K562 (cell line): ENCODE measurements around the gene TMEM170A. TPM values are rescaled to one million over a fixed set of nuclear protein-coding genes. Genes with fewer than 3 reads are reported as not detected.

Source experiments
- ATAC-seq: fragments of 200-7000 bp; cut with Tn5 transposase; 3 replicates; pipeline ENCODE4 v1.9.1; 2020; ENCODE audit warnings: moderate library complexity
- BruUV-seq: library from RNA; stranded (reverse); fragments of 400-500 nt; replicated peaks from 2 replicates; lab custom pipeline; 2021; lab: Mats Ljungman, UMichigan
- CTCF ChIA-PET: fragments of 300-600 bp; formaldehyde crosslinking; extraction: SDS; loops from one replicate; lab custom pipeline; 2021; ENCODE audit warnings: low intra/inter-chr PET ratio; lab: Yijun Ruan, JAX
- POLR2A ChIA-PET: fragments of 300-600, 350-650 bp; sonication (Branson Sonifier 250); formaldehyde crosslinking; extraction: SDS; loops from one replicate; lab custom pipeline; 2021; ENCODE audit warnings: antibody characterized with exemption, inconsistent platforms; lab: Yijun Ruan, JAX
- DNase-seq, 4 experiments: peaks; one replicate each; pipeline versions ENCODE4 v3.0.0 to v3.0.0-alpha.2; 2011 to 2018; ENCODE audit warnings: low spot score in 3 of 4, mixed read lengths in 3 of 4; ENCODE audit errors: extremely low read depth in 1 of 4
- FAIRE-seq: peaks from 2 replicates; lab custom pipeline; 2011; peaks lifted over from hg19 to GRCh38; lab: Jason Lieb, UNC
- H2AFZ ChIP-seq: 2 replicates; pipeline ENCODE4 v1.6.0; 2011; ENCODE audit warnings: low read depth, low read length, control low read depth, inconsistent platforms
- H3K27ac ChIP-seq: fragments of 200-600 bp; 3 replicates; pipeline ENCODE4 v1.8.0; 2011; ENCODE audit warnings: low read depth, mild to moderate bottlenecking, control low read depth, inconsistent platforms, low read length, moderate library complexity, mixed read lengths; ENCODE audit errors: extremely low read depth
- H3K27me3 ChIP-seq, 2 experiments: fragments of 300-600 bp in 1 of 2; 2 replicates in 1 of 2; 3 replicates in 1 of 2; pipeline versions ENCODE4 v1.6.0 to v1.8.0; 2011; ENCODE audit warnings: inconsistent platforms in 2 of 2, low read length in 2 of 2, mild to moderate bottlenecking in 1 of 2, mixed read lengths in 1 of 2, moderate library complexity in 1 of 2; ENCODE audit not compliant: control insufficient read depth in 2 of 2, insufficient read depth in 2 of 2
- H3K36me3 ChIP-seq: fragments of 300-600 bp; 3 replicates; pipeline ENCODE4 v1.8.0; 2011; ENCODE audit warnings: mild to moderate bottlenecking, low read length, inconsistent platforms; ENCODE audit not compliant: control insufficient read depth, insufficient read depth
- H3K4me1 ChIP-seq, 2 experiments: fragments of 200-600 bp in 1 of 2; replicated peaks in 1 of 2; 2 replicates in 1 of 2; 3 replicates in 1 of 2; pipeline versions ENCODE4 v1.5.1 to v1.8.0; 2011; ENCODE audit warnings: inconsistent platforms in 2 of 2, low read length in 2 of 2, mild to moderate bottlenecking in 1 of 2, mixed read lengths in 1 of 2, moderate library complexity in 1 of 2; ENCODE audit not compliant: control insufficient read depth in 2 of 2, insufficient read depth in 2 of 2
- H3K4me2 ChIP-seq: 2 replicates; pipeline ENCODE4 v1.6.1; 2011; ENCODE audit warnings: low read length, control low read depth, inconsistent platforms, mixed read lengths; ENCODE audit not compliant: insufficient read depth
- H3K4me3 ChIP-seq: fragments of 200-600 bp; sonication (generic), shearing (Covaris generic); 2 replicates; pipeline ENCODE4 v1.5.1; 2016; ENCODE audit warnings: control low read depth, inconsistent platforms
- H3K79me2 ChIP-seq: fragments of 200-600 bp; 3 replicates; pipeline ENCODE4 v1.8.0; 2011; ENCODE audit warnings: low read length, inconsistent platforms; ENCODE audit not compliant: control insufficient read depth, insufficient read depth
- H3K9ac ChIP-seq, 2 experiments: 2 replicates each; pipeline versions ENCODE4 v1.6.0 to v1.6.1; 2011; ENCODE audit warnings: low read depth in 2 of 2, low read length in 2 of 2, control low read depth in 1 of 2, inconsistent platforms in 1 of 2, mild to moderate bottlenecking in 1 of 2, mixed read lengths in 1 of 2; ENCODE audit not compliant: insufficient read depth in 1 of 2
- H3K9me1 ChIP-seq: one replicate; pipeline ENCODE4 v1.6.0; 2011; ENCODE audit warnings: inconsistent platforms, mild to moderate bottlenecking, low read length, moderate library complexity; ENCODE audit not compliant: control insufficient read depth, insufficient read depth
- H3K9me3 ChIP-seq: replicated peaks from 2 replicates; pipeline ENCODE4 v1.5.1; 2011; ENCODE audit warnings: low read depth, low read length, inconsistent platforms; ENCODE audit not compliant: control insufficient read depth, insufficient read depth
- H4K20me1 ChIP-seq: replicated peaks from 2 replicates; pipeline ENCODE4 v1.6.1; 2011; ENCODE audit warnings: low read length, inconsistent platforms, mixed read lengths; ENCODE audit not compliant: control insufficient read depth, insufficient read depth
- CBX1 ChIP-seq: sonication (generic); IDR thresholded peaks from 2 replicates; pipeline ENCODE4 v1.6.1; 2016; ENCODE audit warnings: antibody characterized with exemption, low read depth, mild to moderate bottlenecking
- CREM ChIP-seq: IDR thresholded peaks from 2 replicates; pipeline ENCODE4 v1.6.1; 2014; ENCODE audit warnings: antibody characterized with exemption, low read depth
- CTCF ChIP-seq, 3 experiments: IDR thresholded peaks in 2 of 3; conservative IDR thresholded peaks in 1 of 3; 2 replicates each; pipeline ENCODE4 v1.5.1; 2011 to 2012; ENCODE audit warnings: low read length in 3 of 3, mild to moderate bottlenecking in 3 of 3, control low read depth in 2 of 3, improper control_type of control experiment in 1 of 3, inconsistent platforms in 1 of 3, low read depth in 1 of 3, mixed read lengths in 1 of 3, moderate library complexity in 1 of 3; ENCODE audit not compliant: insufficient read depth in 2 of 3
- ETV5 ChIP-seq: sonication (generic); formaldehyde crosslinking; IDR thresholded peaks from 2 replicates; pipeline ENCODE4 v1.4.0; 2020; ENCODE audit warnings: low read depth, mild to moderate bottlenecking, missing genetic modification reagents
- FOXK2 ChIP-seq, 2 experiments: fragments of 450-650 bp; IDR thresholded peaks in 1 of 2; conservative IDR thresholded peaks in 1 of 2; 2 replicates each; pipeline ENCODE4 v1.6.1; 2016; ENCODE audit warnings: low read depth in 2 of 2, mild to moderate bottlenecking in 1 of 2
- HMGXB4 ChIP-seq: sonication (generic); formaldehyde crosslinking; IDR thresholded peaks from 2 replicates; pipeline ENCODE4 v1.8.1; 2023; ENCODE audit warnings: mild to moderate bottlenecking, missing genetic modification reagents
- MXD1 ChIP-seq: fragments of 250-450 bp; sonication (Bioruptor Pico); IDR thresholded peaks from 2 replicates; pipeline ENCODE4 v1.8.0; 2021; ENCODE audit warnings: borderline replicate concordance, mild to moderate bottlenecking, moderate library complexity; ENCODE audit not compliant: poor library complexity, severe bottlenecking
- NFIX ChIP-seq: fragments of 250-450 bp; sonication (Bioruptor Pico); IDR thresholded peaks from 2 replicates; pipeline ENCODE4 v1.4.0; 2020; ENCODE audit warnings: low read depth, mild to moderate bottlenecking, moderate library complexity
- PHB2 ChIP-seq: fragments of 450-650 bp; IDR thresholded peaks from 2 replicates; pipeline ENCODE4 v1.6.1; 2017; ENCODE audit warnings: low read depth
- SNRNP70 ChIP-seq: fragments of 200-400 bp; formaldehyde crosslinking; optimal IDR thresholded peaks from 2 replicates; pipeline ENCODE3; 2017; ENCODE audit warnings: low read depth, low read length
- SREBF1 ChIP-seq: fragments of 150-350 bp; IDR thresholded peaks from 2 replicates; pipeline ENCODE4 v1.6.1; 2014; ENCODE audit warnings: antibody characterized with exemption, low read depth, low read length, borderline replicate concordance
- XRCC3 ChIP-seq: fragments of 450-650 bp; IDR thresholded peaks from 2 replicates; pipeline ENCODE4 v1.6.1; 2017; ENCODE audit warnings: mild to moderate bottlenecking, moderate library complexity
- ZC3H11A ChIP-seq: IDR thresholded peaks from 2 replicates; pipeline ENCODE4 v1.6.1; 2012; ENCODE audit warnings: low read depth, low read length, improper control_type of control experiment
- ZHX1 ChIP-seq: fragments of 150-350 bp; conservative IDR thresholded peaks from 2 replicates; pipeline ENCODE4 v1.6.1; 2014; ENCODE audit warnings: low read length
- ZNF551 ChIP-seq: fragments of 250-450 bp; sonication (Bioruptor Pico); IDR thresholded peaks from 2 replicates; pipeline ENCODE4 v1.5.0; 2021; ENCODE audit warnings: mild to moderate bottlenecking, moderate library complexity
- WGBS: fragments of 100-300 bp; shearing (Covaris generic); methylation state at CpG from one replicate; pipeline ENCODE4 v1.1.6; 2016; ENCODE audit warnings: low coverage, mixed read lengths; ENCODE audit not compliant: insufficient coverage; ENCODE audit errors: missing lambda C conversion rate; 5-methylcytosine and 5-hydroxymethylcytosine counted together
- in situ Hi-C: fragments of 300-500 bp; cut with MboI; formaldehyde crosslinking; loops from 4 replicates; pipeline ENCODE4 v1.15.0; 2018; ENCODE audit warnings: inconsistent platforms, mixed read lengths
- intact Hi-C: fragments of 100-400 bp; cut with micrococcal nuclease; formaldehyde crosslinking; loops from 2 replicates; pipeline ENCODE4 v1.14.2; 2022
- polyA plus RNA-seq, 8 experiments: library from polyadenylated mRNA; depleted of rRNA in 4 of 8; stranded (reverse) in 5 of 8; unstranded in 3 of 8; fragments of >200 nt; fragmentation: Nextera tagmentation in 2 of 8; fragmentation: Illumina TruSeq in 1 of 8; extraction: Ambion mirVana in 2 of 8; extraction: Trizol in 1 of 8; gene quantifications; 2 replicates each; pipeline versions ENCODE4 v1.2.1 to v1.2.3, GENCODE V29; 2011 to 2014; ENCODE audit warnings: inconsistent platforms in 1 of 8, missing spikeins in 1 of 8
- total RNA-seq, 7 experiments: library from RNA; depleted of rRNA in 6 of 7; stranded (reverse); fragments of >200 nt in 6 of 7; fragmentation: Illumina TruSeq in 2 of 7; extraction: Trizol in 2 of 7; gene quantifications; 2 replicates each; pipeline versions ENCODE4 v1.2.1 to v1.2.3, GENCODE V29; 2011 to 2021; ENCODE audit warnings: low replicate concordance in 1 of 7

The TMEM170A gene
- total and polyA plus RNA-seq, 9 of the 15 experiments (the other 6 are each of a cell fraction or from before 2014, with no cell fraction given) = 6.1 to 30.2 (median 15.0) TPM

- ATAC-seq (no peak), DNase-seq (no peak), FAIRE-seq (no peak)
- ChIA-PET CTCF (no interaction called here), POLR2A (interaction anchor here (0.8 kb wide), 2 partner anchors 26 to 150 kb away, joined by 3 to 4 read pairs; no protein-coding TSS in a partner anchor)
- in situ Hi-C loops (no loop called here), intact Hi-C loops (no loop called here)
- 4% methylated on average over 7 of the region's 7 CpGs for WGBS
- H3K36me3 ChIP-seq = no peaks in the 10 kb centered on the region
- no peaks in the 10 kb centered on the region for H3K79me2 ChIP-seq
- no peak overlapping the region for H3K9ac ChIP-seq
- peaks cover 5 to 46% of the 10 kb centered on the region in 2 experiments; a peak in 4 of 5 replicates for H3K27me3 ChIP-seq
- no peaks in the 10 kb centered on the region for H4K20me1 ChIP-seq
- H3K4me3 ChIP-seq = no peak overlapping the region
- H3K27ac ChIP-seq = no peak overlapping the region
- no TSS peak for BruUV-seq
- no peaks in the 10 kb centered on the region for H3K4me1 ChIP-seq
- H3K4me2 ChIP-seq = no peak overlapping the region
- H3K9me3 ChIP-seq = no peaks in the 10 kb centered on the region
- H3K9me1 ChIP-seq = no peaks in the 10 kb centered on the region
- H2AFZ ChIP-seq = no peak overlapping the region
- TF ChIP-seq FOXK2 (conservative IDR thresholded peaks at IDR 0.05 in 1 of 2, IDR thresholded peaks at IDR 0.05 in 1 of 2; ENCODE audit: low read depth in 2 of 2) (no peak), ZC3H11A (no peak), ETV5 (CRISPR knock-in tag) (no peak), CBX1 (no peak), CTCF (IDR thresholded peaks at IDR 0.05 in 2 of 3, conservative IDR thresholded peaks at IDR 0.05 in 1 of 3; ENCODE audit: insufficient read depth in 2 of 3, low read depth in 1 of 3, low read length in 3 of 3) (no peak), XRCC3 (no peak), SNRNP70 (no peak), NFIX (CRISPR knock-in tag) (no peak), HMGXB4 (CRISPR knock-in tag) (no peak), MXD1 (CRISPR knock-in tag) (no peak), ZNF551 (no peak), PHB2 (no peak), ZHX1 (no peak), CREM (no peak), SREBF1 (no peak)
These were observed 20.9 kb upstream of the TMEM170A start for GRCh38 chr16:75485230-75486013.
